GM23338 (cell line): Measurements from ENCODE around the gene PIMREG. TPM values are rescaled to one million over a fixed set of nuclear protein-coding genes. Genes with fewer than 3 reads are reported as not detected.

Experiments used
- ATAC-seq: fragments of 200-7000 bp; cut with Tn5 transposase; 3 replicates; pipeline ENCODE4 v1.9.1; 2020
- DNase-seq: peaks from one replicate; pipeline ENCODE4 v3.0.0-alpha.2; 2015; ENCODE audit warnings: low spot score
- H2AFZ ChIP-seq: fragments of 200-600 bp; sonication (generic); 2 replicates; pipeline ENCODE4 v1.8.0; 2016; ENCODE audit warnings: antibody characterized with exemption, mild to moderate bottlenecking, moderate library complexity
- H3F3A ChIP-seq: fragments of 200-600 bp; sonication (generic); replicated peaks from 2 replicates; pipeline ENCODE4 v1.8.0; 2017; ENCODE audit warnings: antibody characterized with exemption, mixed run types, low read depth
- H3K27ac ChIP-seq: fragments of 200-600 bp; sonication (generic); 2 replicates; pipeline ENCODE4 v1.6.1; 2016; ENCODE audit warnings: low read depth
- H3K27me3 ChIP-seq: fragments of 200-600 bp; sonication (generic); 2 replicates; pipeline ENCODE4 v1.8.0; 2016; ENCODE audit warnings: mild to moderate bottlenecking, mixed run types, moderate library complexity; ENCODE audit not compliant: insufficient read depth
- H3K36me3 ChIP-seq: fragments of 200-600 bp; sonication (generic); 2 replicates; pipeline ENCODE4 v1.8.0; 2016; ENCODE audit warnings: mild to moderate bottlenecking; ENCODE audit not compliant: insufficient read depth
- H3K4me1 ChIP-seq: fragments of 200-600 bp; sonication (generic); 2 replicates; pipeline ENCODE4 v1.8.0; 2016; ENCODE audit warnings: mild to moderate bottlenecking, moderate library complexity; ENCODE audit not compliant: insufficient read depth
- H3K4me2 ChIP-seq: fragments of 200-600 bp; sonication (generic); 2 replicates; pipeline ENCODE4 v1.7.1; 2017; ENCODE audit warnings: mixed run types
- H3K4me3 ChIP-seq: fragments of 200-600 bp; sonication (generic); 2 replicates; pipeline ENCODE4 v1.6.1; 2016; ENCODE audit warnings: mixed run types
- H3K79me2 ChIP-seq: fragments of 200-600 bp; sonication (generic); replicated peaks from 2 replicates; pipeline ENCODE4 v1.8.0; 2017; ENCODE audit warnings: mild to moderate bottlenecking; ENCODE audit not compliant: insufficient read depth
- H3K9me2 ChIP-seq: fragments of 200-600 bp; sonication (generic); 2 replicates; pipeline ENCODE4 v1.8.0; 2017; ENCODE audit not compliant: insufficient read depth
- H4K20me1 ChIP-seq: fragments of 200-600 bp; sonication (generic); replicated peaks from 2 replicates; pipeline ENCODE4 v1.8.0; 2017; ENCODE audit warnings: mild to moderate bottlenecking; ENCODE audit not compliant: insufficient read depth
- H3K27ac Mint-ChIP-seq: 2 replicates; pipeline ENCODE4 v1.8.0; 2020; ENCODE audit warnings: inconsistent platforms, mild to moderate bottlenecking, moderate library complexity, mixed read lengths
- H3K27me3 Mint-ChIP-seq: 3 replicates; pipeline ENCODE4 v1.8.0; 2022; ENCODE audit warnings: low read depth, mild to moderate bottlenecking, moderate library complexity, mixed read lengths, inconsistent platforms; ENCODE audit not compliant: insufficient read depth, poor library complexity
- H3K36me3 Mint-ChIP-seq: 3 replicates; pipeline ENCODE4 v1.8.0; 2021; ENCODE audit warnings: low read depth, mild to moderate bottlenecking, inconsistent platforms, moderate library complexity, mixed read lengths
- H3K4me1 Mint-ChIP-seq: 3 replicates; pipeline ENCODE4 v1.8.0; 2020; ENCODE audit warnings: mild to moderate bottlenecking, inconsistent platforms, mixed read lengths
- H3K4me3 Mint-ChIP-seq: 3 replicates; pipeline ENCODE4 v1.8.0; 2021; ENCODE audit warnings: moderate library complexity, mild to moderate bottlenecking, inconsistent platforms, mixed read lengths
- H3K9me3 Mint-ChIP-seq: 3 replicates; pipeline ENCODE4 v1.8.0; 2020; ENCODE audit warnings: moderate library complexity, mild to moderate bottlenecking, inconsistent platforms, mixed read lengths
- CREB1 ChIP-seq: fragments of 250-450 bp; sonication (Bioruptor Pico); IDR thresholded peaks from 2 replicates; pipeline ENCODE4 v1.5.0; 2020; ENCODE audit warnings: low read depth, mild to moderate bottlenecking, moderate library complexity
- JUNB ChIP-seq: IDR thresholded peaks from one replicate; pipeline ENCODE4 v1.6.1; 2016; ENCODE audit warnings: antibody characterized with exemption; ENCODE audit not compliant: unreplicated experiment
- NANOG ChIP-seq: IDR thresholded peaks from 2 replicates; pipeline ENCODE4 v1.6.1; 2016; ENCODE audit warnings: antibody characterized with exemption, borderline replicate concordance
- POLR2AphosphoS5 ChIP-seq: IDR thresholded peaks from 2 replicates; pipeline ENCODE4 v1.6.1; 2016; ENCODE audit warnings: antibody characterized with exemption, low read depth
- STAT1 ChIP-seq: IDR thresholded peaks from one replicate; pipeline ENCODE4 v1.6.1; 2016; ENCODE audit warnings: antibody characterized with exemption; ENCODE audit not compliant: unreplicated experiment
- ZNF114 ChIP-seq: fragments of 250-450 bp; sonication (Bioruptor Pico); IDR thresholded peaks from 2 replicates; pipeline ENCODE4 v1.5.0; 2020; ENCODE audit warnings: mild to moderate bottlenecking, moderate library complexity
- ZNF331 ChIP-seq: fragments of 250-450 bp; sonication (Bioruptor Pico); IDR thresholded peaks from 2 replicates; pipeline ENCODE4 v1.5.0; 2020; ENCODE audit warnings: low read depth, mild to moderate bottlenecking, moderate library complexity
- polyA plus RNA-seq: library from polyadenylated mRNA; unstranded; fragments of >200 nt; fragmentation: Nextera tagmentation; extraction: Ambion mirVana; gene quantifications from 2 replicates; pipeline ENCODE4 v1.2.1, GENCODE V29; 2016
- total RNA-seq: library from RNA; depleted of rRNA; stranded (reverse); fragments of >200 nt; shearing (Covaris generic); gene quantifications from 2 replicates; pipeline ENCODE4 v1.2.3, GENCODE V29; 2014
- TF ChIP-seq, protein P1 (sequence below): IDR thresholded peaks from 2 replicates; pipeline ENCODE4 v1.6.1; 2016; ENCODE audit warnings: antibody characterized with exemption
- TF ChIP-seq, protein P2 (sequence below), 2 experiments: fragments of 200-600 bp in 1 of 2; sonication (generic) in 1 of 2; conservative IDR thresholded peaks; 2 replicates each; pipeline versions ENCODE4 v1.5.1 to v1.6.1; 2016 to 2017; ENCODE audit warnings: antibody characterized with exemption in 2 of 2, low read depth in 2 of 2, mild to moderate bottlenecking in 2 of 2, moderate library complexity in 1 of 2
- TF ChIP-seq, protein P3 (sequence below): IDR thresholded peaks from one replicate; pipeline ENCODE4 v1.6.1; 2018; ENCODE audit warnings: antibody characterized with exemption; ENCODE audit not compliant: unreplicated experiment

PIMREG gene
- total and polyA plus RNA-seq, 2 experiments from 2014 or later, result 87.8 to 144 TPM

GRCh38 chr17:6456321-6456720 is 12.1 kb downstream of the PIMREG start:
- Mint-ChIP-seq H3K4me3 (peak overlapping the region; percentile 7; the same call in 2 of the 3 replicates), H3K27ac (no peak overlapping the region)
- peaks cover 31% of the 10 kb centered on the region for H3K4me1 ChIP-seq

DNA sequence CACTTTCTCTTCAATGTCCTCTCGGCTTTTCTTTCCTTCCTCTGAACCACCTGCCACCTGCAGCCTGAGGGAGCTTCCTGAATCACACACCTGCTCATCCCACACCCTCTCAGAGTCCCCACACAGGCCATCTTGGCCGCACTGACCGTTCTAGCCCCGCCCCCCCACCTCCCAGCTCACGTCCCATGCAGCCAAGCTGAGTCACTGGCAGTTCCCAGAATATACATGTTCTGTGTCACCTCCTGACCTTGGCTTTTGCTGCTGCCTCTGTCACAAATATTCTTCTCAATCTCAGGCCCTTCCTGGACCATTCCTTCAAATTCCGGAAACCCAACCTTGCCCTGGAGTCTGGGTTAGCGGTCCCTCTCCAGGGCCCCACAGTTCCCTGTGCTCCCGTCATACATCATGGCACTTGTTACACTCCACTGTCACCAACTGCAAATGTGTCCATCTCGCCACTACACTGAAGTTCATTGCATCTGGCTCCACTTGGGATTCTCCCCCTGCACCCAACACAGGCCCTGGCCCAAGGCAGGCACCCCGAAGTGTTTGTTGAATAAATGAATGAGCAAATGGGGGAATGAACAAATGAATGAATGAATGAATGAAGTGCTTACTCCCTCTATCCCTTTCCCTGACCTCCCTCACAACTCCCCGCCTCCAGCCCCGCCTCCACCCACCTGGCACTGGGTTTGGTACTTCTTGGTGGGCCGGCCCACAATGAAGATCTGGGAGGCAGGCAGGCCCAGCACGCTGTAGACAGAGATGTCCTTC is 12.8 kb downstream of the PIMREG start:
- Histone ChIP-seq H3K36me3 (no peaks in the 10 kb centered on the region), H3F3A (0 out of 2 replicates have a peak, but pooled peaks cover 5% of the 10 kb centered on the region), H3K4me3 (no peak overlapping the region), H3K4me1 (peaks cover 30% of the 10 kb centered on the region), H3K4me2 (no peak overlapping the region), H3K27ac (no peak overlapping the region), H3K27me3 (no peaks in the 10 kb centered on the region), H3K9me2 (no peaks in the 10 kb centered on the region), H3K79me2 (no peaks in the 10 kb centered on the region), H2AFZ (no peak overlapping the region), H4K20me1 (no peaks in the 10 kb centered on the region)
- Mint-ChIP-seq H3K27ac (peak overlapping the region; percentile 53; the same call in 1 of the 2 replicates), H3K9me3 (no peaks in the 10 kb centered on the region), H3K4me3 (peak overlapping the region; percentile 7; the same call in 1 of the 3 replicates), H3K27me3 (peaks cover 28% of the 10 kb centered on the region), H3K36me3 (no peaks in the 10 kb centered on the region; the same call in 2 of the 3 replicates), H3K4me1 (peaks cover 58% of the 10 kb centered on the region)
- ATAC-seq (no peak), DNase-seq (no peak)
- TF ChIP-seq CREB1 (CRISPR knock-in tag) (no peak), JUNB (no peak), POLR2AphosphoS5 (no peak), NANOG (no peak), ZNF114 (CRISPR knock-in tag) (no peak), ZNF331 (CRISPR knock-in tag) (no peak), STAT1 (no peak)
- TF ChIP-seq, protein P1, sequence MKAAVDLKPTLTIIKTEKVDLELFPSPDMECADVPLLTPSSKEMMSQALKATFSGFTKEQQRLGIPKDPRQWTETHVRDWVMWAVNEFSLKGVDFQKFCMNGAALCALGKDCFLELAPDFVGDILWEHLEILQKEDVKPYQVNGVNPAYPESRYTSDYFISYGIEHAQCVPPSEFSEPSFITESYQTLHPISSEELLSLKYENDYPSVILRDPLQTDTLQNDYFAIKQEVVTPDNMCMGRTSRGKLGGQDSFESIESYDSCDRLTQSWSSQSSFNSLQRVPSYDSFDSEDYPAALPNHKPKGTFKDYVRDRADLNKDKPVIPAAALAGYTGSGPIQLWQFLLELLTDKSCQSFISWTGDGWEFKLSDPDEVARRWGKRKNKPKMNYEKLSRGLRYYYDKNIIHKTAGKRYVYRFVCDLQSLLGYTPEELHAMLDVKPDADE, result no peak
- TF ChIP-seq, protein P2, sequence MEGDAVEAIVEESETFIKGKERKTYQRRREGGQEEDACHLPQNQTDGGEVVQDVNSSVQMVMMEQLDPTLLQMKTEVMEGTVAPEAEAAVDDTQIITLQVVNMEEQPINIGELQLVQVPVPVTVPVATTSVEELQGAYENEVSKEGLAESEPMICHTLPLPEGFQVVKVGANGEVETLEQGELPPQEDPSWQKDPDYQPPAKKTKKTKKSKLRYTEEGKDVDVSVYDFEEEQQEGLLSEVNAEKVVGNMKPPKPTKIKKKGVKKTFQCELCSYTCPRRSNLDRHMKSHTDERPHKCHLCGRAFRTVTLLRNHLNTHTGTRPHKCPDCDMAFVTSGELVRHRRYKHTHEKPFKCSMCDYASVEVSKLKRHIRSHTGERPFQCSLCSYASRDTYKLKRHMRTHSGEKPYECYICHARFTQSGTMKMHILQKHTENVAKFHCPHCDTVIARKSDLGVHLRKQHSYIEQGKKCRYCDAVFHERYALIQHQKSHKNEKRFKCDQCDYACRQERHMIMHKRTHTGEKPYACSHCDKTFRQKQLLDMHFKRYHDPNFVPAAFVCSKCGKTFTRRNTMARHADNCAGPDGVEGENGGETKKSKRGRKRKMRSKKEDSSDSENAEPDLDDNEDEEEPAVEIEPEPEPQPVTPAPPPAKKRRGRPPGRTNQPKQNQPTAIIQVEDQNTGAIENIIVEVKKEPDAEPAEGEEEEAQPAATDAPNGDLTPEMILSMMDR (conservative IDR thresholded peaks at IDR 0.05; ENCODE audit: low read depth in 2 of 2), result no peak
- TF ChIP-seq, protein P3, sequence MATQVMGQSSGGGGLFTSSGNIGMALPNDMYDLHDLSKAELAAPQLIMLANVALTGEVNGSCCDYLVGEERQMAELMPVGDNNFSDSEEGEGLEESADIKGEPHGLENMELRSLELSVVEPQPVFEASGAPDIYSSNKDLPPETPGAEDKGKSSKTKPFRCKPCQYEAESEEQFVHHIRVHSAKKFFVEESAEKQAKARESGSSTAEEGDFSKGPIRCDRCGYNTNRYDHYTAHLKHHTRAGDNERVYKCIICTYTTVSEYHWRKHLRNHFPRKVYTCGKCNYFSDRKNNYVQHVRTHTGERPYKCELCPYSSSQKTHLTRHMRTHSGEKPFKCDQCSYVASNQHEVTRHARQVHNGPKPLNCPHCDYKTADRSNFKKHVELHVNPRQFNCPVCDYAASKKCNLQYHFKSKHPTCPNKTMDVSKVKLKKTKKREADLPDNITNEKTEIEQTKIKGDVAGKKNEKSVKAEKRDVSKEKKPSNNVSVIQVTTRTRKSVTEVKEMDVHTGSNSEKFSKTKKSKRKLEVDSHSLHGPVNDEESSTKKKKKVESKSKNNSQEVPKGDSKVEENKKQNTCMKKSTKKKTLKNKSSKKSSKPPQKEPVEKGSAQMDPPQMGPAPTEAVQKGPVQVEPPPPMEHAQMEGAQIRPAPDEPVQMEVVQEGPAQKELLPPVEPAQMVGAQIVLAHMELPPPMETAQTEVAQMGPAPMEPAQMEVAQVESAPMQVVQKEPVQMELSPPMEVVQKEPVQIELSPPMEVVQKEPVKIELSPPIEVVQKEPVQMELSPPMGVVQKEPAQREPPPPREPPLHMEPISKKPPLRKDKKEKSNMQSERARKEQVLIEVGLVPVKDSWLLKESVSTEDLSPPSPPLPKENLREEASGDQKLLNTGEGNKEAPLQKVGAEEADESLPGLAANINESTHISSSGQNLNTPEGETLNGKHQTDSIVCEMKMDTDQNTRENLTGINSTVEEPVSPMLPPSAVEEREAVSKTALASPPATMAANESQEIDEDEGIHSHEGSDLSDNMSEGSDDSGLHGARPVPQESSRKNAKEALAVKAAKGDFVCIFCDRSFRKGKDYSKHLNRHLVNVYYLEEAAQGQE, result no peak

More at GRCh38 chr17:6456321-6456720, 12.1 kb downstream of the PIMREG start:
- no peak for ATAC-seq
- H3K4me3 ChIP-seq, result no peak overlapping the region
- Mint-ChIP-seq H3K9me3 (no peaks in the 10 kb centered on the region), H3K27me3 (peaks cover 27% of the 10 kb centered on the region), H3K4me1 (peaks cover 58% of the 10 kb centered on the region), H3K36me3 (peaks cover 3% of the 10 kb centered on the region; the same call in 1 of the 3 replicates)
- H4K20me1 ChIP-seq, result no peaks in the 10 kb centered on the region; the same call in 1 of the 2 replicates
- no peak overlapping the region for H3K27ac ChIP-seq
- no peak for DNase-seq
- no peaks in the 10 kb centered on the region for H3K36me3 ChIP-seq
- TF ChIP-seq ZNF114 (CRISPR knock-in tag), result no peak
- H3K79me2 ChIP-seq, result no peaks in the 10 kb centered on the region
- H3K27me3 ChIP-seq, result no peaks in the 10 kb centered on the region
- H2AFZ ChIP-seq, result no peak overlapping the region
- H3F3A ChIP-seq, result 0 out of 2 replicates have a peak, but pooled peaks cover 6% of the 10 kb centered on the region
- H3K4me2 ChIP-seq, result no peak overlapping the region
- no peaks in the 10 kb centered on the region for H3K9me2 ChIP-seq
